Aorta (tissue), 5 donors: Measurements from ENCODE around the gene PCNP. TPM values are rescaled to one million over a fixed set of nuclear protein-coding genes. Genes with fewer than 3 reads are reported as not detected.
"Not testable (repeated sequence)": the region's sequence is repeated elsewhere in the genome, so short reads cannot be mapped to it uniquely, and the experiment has no call there.

Experiments used
- ATAC-seq: fragments of 200-7000 bp; cut with Tn5 transposase; one replicate; pipeline ENCODE4 v1.9.1; 2022; ENCODE audit warnings: moderate library complexity; ENCODE audit not compliant: low FRiP score
- DNase-seq, 2 donors: peaks; one replicate each; pipeline ENCODE4 v3.0.0-alpha.2; 2020
- H3K27ac ChIP-seq, 2 donors: one replicate each; pipeline ENCODE4 v1.5.1; 2013; ENCODE audit warnings: low read length in 2 of 2, mild to moderate bottlenecking in 2 of 2, moderate library complexity in 2 of 2, control low read depth in 1 of 2, inconsistent platforms in 1 of 2, low read depth in 1 of 2
- H3K27me3 ChIP-seq, 2 donors: one replicate each; pipeline ENCODE4 v1.6.1; 2013; ENCODE audit warnings: control low read depth in 1 of 2, low read length in 1 of 2, mild to moderate bottlenecking in 1 of 2, moderate library complexity in 1 of 2; ENCODE audit not compliant: insufficient read depth in 2 of 2, control insufficient read depth in 1 of 2
- H3K36me3 ChIP-seq, 2 donors: one replicate each; pipeline ENCODE4 v1.6.1; 2013; ENCODE audit warnings: control low read depth in 1 of 2, low read length in 1 of 2, mild to moderate bottlenecking in 1 of 2; ENCODE audit not compliant: insufficient read depth in 2 of 2, control insufficient read depth in 1 of 2
- H3K4me1 ChIP-seq, 2 donors: one replicate each; pipeline ENCODE4 v1.6.1; 2013; ENCODE audit warnings: low read length in 2 of 2, control low read depth in 1 of 2, mild to moderate bottlenecking in 1 of 2, moderate library complexity in 1 of 2; ENCODE audit not compliant: insufficient read depth in 2 of 2, control insufficient read depth in 1 of 2
- H3K4me3 ChIP-seq, 2 donors: one replicate each; pipeline ENCODE4 v1.5.1; 2013; ENCODE audit warnings: low read length in 2 of 2, control low read depth in 1 of 2, mild to moderate bottlenecking in 1 of 2
- H3K9me3 ChIP-seq: one replicate; pipeline ENCODE4 v1.6.1; 2013; ENCODE audit warnings: mild to moderate bottlenecking, low read length; ENCODE audit not compliant: control insufficient read depth
- WGBS, 2 donors: extraction: QIAGEN DNeasy Blood & Tissue Kit; methylation state at CpG; one replicate each; pipeline ENCODE4 v1.1.7; 2013; 5-methylcytosine and 5-hydroxymethylcytosine counted together
- intact Hi-C, 2 donors: fragments of 100-400 bp; cut with DNase I; formaldehyde crosslinking; loops; one replicate each; pipeline versions ENCODE4 v1.14.2 to v1.15.0; 2022
- polyA plus RNA-seq, 2 donors: library from polyadenylated mRNA; stranded (reverse); fragments of 200-250 nt; gene quantifications; one replicate each; pipeline ENCODE4 v1.2.3, GENCODE V29; 2013
- total RNA-seq, 2 donors: library from RNA; stranded (reverse); fragmentation: NEBNext Ultra II Directional; extraction: Animal tissue kit (Norgen Biotek cat#: 25700); gene quantifications; one replicate each; pipeline ENCODE4 v1.2.1, GENCODE V29; 2021
- donor health status: healthy with polysubstance abuse.
- donor health status: Bipolar disorder and iron deficiency.
- donor health status: DM: no; HTN: no; CAD: no.
- donor health status: DM: no; HTN: no; CAD: no.
- donor health status: DM: yes; HTN: yes; CAD: no.

The PCNP gene
- total and polyA plus RNA-seq, 4 donors, result 135 to 233 (median 169) TPM

GRCh38 chr3:101641397-101642115 lies 67.6 kb downstream of the PCNP start:
- H3K4me1 ChIP-seq, H3K36me3 ChIP-seq, ATAC-seq, DNase-seq, intact Hi-C loops, H3K27me3 ChIP-seq, H3K4me3 ChIP-seq, H3K27ac ChIP-seq, H3K9me3 ChIP-seq: not testable (repeated sequence)
- 75 to 79% methylated on average over 14 of the region's 14 CpGs for WGBS, 2 donors

GRCh38 chr3:101642441-101642840 lies 68.5 kb downstream of the PCNP start:
- Histone ChIP-seq H3K4me1 (no peaks in the 10 kb centered on the region), H3K27ac (no peak overlapping the region), H3K9me3 (no peaks in the 10 kb centered on the region), H3K36me3 (no peaks in the 10 kb centered on the region), H3K4me3 (no peak overlapping the region), H3K27me3 (no peaks in the 10 kb centered on the region)
- DNase-seq, result no peak
- no peak for ATAC-seq
- intact Hi-C loops, result no loop called here
- WGBS, 2 donors, result 88 to 89% methylated on average over 3 of the region's 3 CpGs

- no peaks in the 10 kb centered on the region for H3K9me3 ChIP-seq
- H3K4me3 ChIP-seq, result no peak overlapping the region
- DNase-seq (no peak), ATAC-seq (no peak)
- no peaks in the 10 kb centered on the region for H3K27me3 ChIP-seq
- no peaks in the 10 kb centered on the region for H3K36me3 ChIP-seq
- no peak overlapping the region for H3K27ac ChIP-seq
- 92 to 94% methylated on average over 8 of the region's 8 CpGs for WGBS, 2 donors
- intact Hi-C loops, result no loop called here
- H3K4me1 ChIP-seq, result no peaks in the 10 kb centered on the region
Observed at GRCh38 chr3:101643009-101643844, 69.2 kb downstream of the PCNP start.

Other genes with a start within 250 kb of the PCNP start
- 10 to 100 TPM; 25.6 to 32.4 TPM for gene SENP7, start 61.0 kb upstream of the PCNP start, total RNA-seq
- gene SENP7, start 61.0 kb upstream of the PCNP start, polyA plus RNA-seq, result 10 to 100 TPM in 1 of 2 donors, 1 to 10 TPM in 1; 6.9 to 14.5 TPM
- gene TRMT10C, start 12.3 kb upstream of the PCNP start, total RNA-seq, result 10 to 100 TPM; 14.8 to 15.0 TPM
- gene TRMT10C, start 12.3 kb upstream of the PCNP start, polyA plus RNA-seq, result 10 to 100 TPM in 1 of 2 donors, 1 to 10 TPM in 1; 9.1 to 11.5 TPM
- 10 to 100 TPM; 15.3 to 18.5 TPM for gene ZBTB11, start 103.0 kb downstream of the PCNP start, total RNA-seq
- 1 to 10 TPM; 3.3 to 5.7 TPM for gene ZBTB11, start 103.0 kb downstream of the PCNP start, polyA plus RNA-seq
- 100 to 1,000 TPM; 752 to 765 TPM for gene RPL24, start 112.5 kb downstream of the PCNP start, total RNA-seq
- 1,000 to 10,000 TPM; 1,955 to 4,322 TPM for gene RPL24, start 112.5 kb downstream of the PCNP start, polyA plus RNA-seq
- 10 to 100 TPM in 1 of 2 donors, 1 to 10 TPM in 1; 9.0 to 11.9 TPM for gene CEP97, start 150.4 kb downstream of the PCNP start, total RNA-seq
- 1 to 10 TPM; 1.6 to 2.4 TPM for gene CEP97, start 150.4 kb downstream of the PCNP start, polyA plus RNA-seq
- 10 to 100 TPM; 26.2 to 27.2 TPM for gene NXPE3, start 205.0 kb downstream of the PCNP start, total RNA-seq
- gene NXPE3, start 205.0 kb downstream of the PCNP start, polyA plus RNA-seq, result 10 to 100 TPM in 1 of 2 donors, 1 to 10 TPM in 1; 6.4 to 10.1 TPM